Thyroid gland (tissue), 4 donors: ENCODE measurements around the gene LCN6. TPM values are rescaled to one million over a fixed set of nuclear protein-coding genes. Genes with fewer than 3 reads are reported as not detected.
"Not testable (repeated sequence)": the region's sequence is repeated elsewhere in the genome, so short reads cannot be mapped to it uniquely, and the experiment has no call there.

ENCODE experiments used
- DNase-seq, 2 donors: peaks; one replicate each; pipeline ENCODE4 v3.0.0-alpha.2; 2019
- H3K27ac ChIP-seq, 3 donors: fragments of 200-600 bp; sonication (generic); 1 replicate in 2 of 3; 2 replicates in 1 of 3; pipeline ENCODE4 v1.5.1; 2016 to 2019; ENCODE audit warnings: mild to moderate bottlenecking in 1 of 3, moderate library complexity in 1 of 3
- H3K27me3 ChIP-seq: fragments of 200-600 bp; sonication (generic); one replicate; pipeline ENCODE4 v1.5.1; 2019
- H3K36me3 ChIP-seq, 2 donors: fragments of 200-600 bp; sonication (generic); one replicate each; pipeline ENCODE4 v1.5.1; 2016 to 2019
- H3K4me1 ChIP-seq, 2 donors: fragments of 200-600 bp; sonication (generic); one replicate each; pipeline ENCODE4 v1.5.1; 2017 to 2019
- H3K4me3 ChIP-seq, 3 donors: fragments of 200-600 bp; sonication (generic); replicated peaks in 1 of 3; 1 replicate in 2 of 3; 2 replicates in 1 of 3; pipeline ENCODE4 v1.5.1; 2016; ENCODE audit warnings: mild to moderate bottlenecking in 1 of 3
- H3K9me3 ChIP-seq: fragments of 200-600 bp; sonication (generic); one replicate; pipeline ENCODE4 v1.5.1; 2017
- POLR2A ChIP-seq, 2 donors: fragments of 450-650 bp; IDR thresholded peaks; one replicate each; pipeline ENCODE4 v1.6.1; 2017; ENCODE audit warnings: antibody characterized with exemption in 2 of 2, mild to moderate bottlenecking in 2 of 2, moderate library complexity in 1 of 2
- WGBS, 2 donors: methylation state at CpG; one replicate each; pipeline ENCODE4 v1.1.5; 2017; 5-methylcytosine and 5-hydroxymethylcytosine counted together
- intact Hi-C: fragments of 100-400 bp; cut with DNase I; formaldehyde crosslinking; loops from one replicate; pipeline ENCODE4 v1.15.1; 2023
- total RNA-seq, 4 donors: library from RNA; depleted of rRNA; stranded (reverse); fragments of >200 nt; gene quantifications; one replicate each; pipeline ENCODE4 v1.2.3, GENCODE V29; 2016
- TF ChIP-seq, protein P1 (sequence below), 6 experiments: fragments of 200-600 bp in 3 of 6; fragments of 450-650 bp in 3 of 6; sonication (generic) in 3 of 6; IDR thresholded peaks; one replicate each; pipeline ENCODE4 v1.5.1; 2016 to 2019; ENCODE audit warnings: antibody characterized with exemption in 6 of 6, mild to moderate bottlenecking in 2 of 6, inconsistent platforms in 1 of 6, moderate library complexity in 1 of 6

The LCN6 gene
- total RNA-seq, 4 donors from 2014 or later = 1.4 to 10.0 (median 4.5) TPM

- DNase-seq = no peak
- Histone ChIP-seq H3K27ac (no peak overlapping the region), H3K9me3 (no peaks in the 10 kb centered on the region), H3K4me3 (no peak overlapping the region), H3K36me3 (no peaks in the 10 kb centered on the region), H3K4me1 (peaks cover 12 to 26% of the 10 kb centered on the region in 2 donors), H3K27me3 (no peaks in the 10 kb centered on the region)
- intact Hi-C loops = no loop called here
- no peak for TF ChIP-seq POLR2A (IDR thresholded peaks at IDR 0.05)
- TF ChIP-seq, protein P1, sequence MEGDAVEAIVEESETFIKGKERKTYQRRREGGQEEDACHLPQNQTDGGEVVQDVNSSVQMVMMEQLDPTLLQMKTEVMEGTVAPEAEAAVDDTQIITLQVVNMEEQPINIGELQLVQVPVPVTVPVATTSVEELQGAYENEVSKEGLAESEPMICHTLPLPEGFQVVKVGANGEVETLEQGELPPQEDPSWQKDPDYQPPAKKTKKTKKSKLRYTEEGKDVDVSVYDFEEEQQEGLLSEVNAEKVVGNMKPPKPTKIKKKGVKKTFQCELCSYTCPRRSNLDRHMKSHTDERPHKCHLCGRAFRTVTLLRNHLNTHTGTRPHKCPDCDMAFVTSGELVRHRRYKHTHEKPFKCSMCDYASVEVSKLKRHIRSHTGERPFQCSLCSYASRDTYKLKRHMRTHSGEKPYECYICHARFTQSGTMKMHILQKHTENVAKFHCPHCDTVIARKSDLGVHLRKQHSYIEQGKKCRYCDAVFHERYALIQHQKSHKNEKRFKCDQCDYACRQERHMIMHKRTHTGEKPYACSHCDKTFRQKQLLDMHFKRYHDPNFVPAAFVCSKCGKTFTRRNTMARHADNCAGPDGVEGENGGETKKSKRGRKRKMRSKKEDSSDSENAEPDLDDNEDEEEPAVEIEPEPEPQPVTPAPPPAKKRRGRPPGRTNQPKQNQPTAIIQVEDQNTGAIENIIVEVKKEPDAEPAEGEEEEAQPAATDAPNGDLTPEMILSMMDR (IDR thresholded peaks at IDR 0.05) = no peak
- 92 to 94% methylated on average over 16 to 24 of the region's 24 CpGs for WGBS, 2 donors
Measured at GRCh38 chr9:136709454-136710109, 38.7 kb downstream of the LCN6 start.

- no peak for TF ChIP-seq POLR2A (IDR thresholded peaks at IDR 0.05)
- TF ChIP-seq, protein P1 (IDR thresholded peaks at IDR 0.05) = no peak
- no peaks in the 10 kb centered on the region for H3K36me3 ChIP-seq
- H3K4me3 ChIP-seq = no peak overlapping the region
- no peaks in the 10 kb centered on the region for H3K27me3 ChIP-seq
- H3K9me3 ChIP-seq = no peaks in the 10 kb centered on the region
- 82 to 85% methylated on average over 19 to 22 of the region's 22 CpGs for WGBS, 2 donors
- intact Hi-C loops = no loop called here
- H3K27ac ChIP-seq = no peak overlapping the region
- H3K4me1 ChIP-seq = peaks cover 5 to 10% of the 10 kb centered on the region in 2 donors
- no peak for DNase-seq
Measured at GRCh38 chr9:136707849-136708517, 40.3 kb downstream of the LCN6 start.

DNA sequence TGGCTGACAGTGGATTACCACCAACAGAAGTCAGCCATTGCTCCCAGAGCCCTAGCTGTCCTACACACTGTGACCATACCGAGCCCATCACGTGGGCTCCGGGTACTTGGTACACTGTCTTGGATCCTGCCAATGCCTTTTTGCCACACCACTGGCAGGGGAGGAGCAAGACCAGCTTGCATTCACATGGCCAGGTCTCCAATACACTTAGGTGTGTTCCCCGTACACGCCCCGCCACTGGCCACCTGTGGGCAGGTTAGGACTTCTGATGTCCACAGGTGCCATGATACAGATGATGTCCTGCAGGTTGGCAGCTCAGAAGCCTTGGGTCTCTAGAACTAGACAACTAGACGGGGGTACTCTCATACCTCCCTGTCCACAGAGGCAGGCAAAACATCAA lies 41.3 kb downstream of the LCN6 start:
- peaks cover 4 to 5% of the 10 kb centered on the region in 2 donors for H3K4me1 ChIP-seq
- H3K27ac ChIP-seq = no peak overlapping the region
- 93 to 95% methylated on average over 3 to 7 of the region's 7 CpGs for WGBS, 2 donors
- H3K36me3 ChIP-seq = no peaks in the 10 kb centered on the region
- TF ChIP-seq, protein P1 (IDR thresholded peaks at IDR 0.05) = no peak
- no peak for TF ChIP-seq POLR2A (IDR thresholded peaks at IDR 0.05)
- no peak overlapping the region for H3K4me3 ChIP-seq
- H3K27me3 ChIP-seq = no peaks in the 10 kb centered on the region
- intact Hi-C loops = no loop called here
- no peaks in the 10 kb centered on the region for H3K9me3 ChIP-seq
- no peak for DNase-seq

GRCh38 chr9:136705564-136705963 lies 42.8 kb downstream of the LCN6 start:
- Histone ChIP-seq H3K27me3 (no peaks in the 10 kb centered on the region), H3K4me3 (no peak overlapping the region), H3K36me3 (no peaks in the 10 kb centered on the region), H3K9me3 (no peaks in the 10 kb centered on the region), H3K27ac (no peak overlapping the region), H3K4me1 (peaks cover 0 to 7% of the 10 kb centered on the region in 2 donors)
- intact Hi-C loops = no loop called here
- DNase-seq = no peak
- WGBS, 2 donors = 76 to 84% methylated on average over 7 of the region's 7 CpGs
- no peak for TF ChIP-seq POLR2A (IDR thresholded peaks at IDR 0.05)
- TF ChIP-seq, protein P1 (IDR thresholded peaks at IDR 0.05) = no peak

DNA sequence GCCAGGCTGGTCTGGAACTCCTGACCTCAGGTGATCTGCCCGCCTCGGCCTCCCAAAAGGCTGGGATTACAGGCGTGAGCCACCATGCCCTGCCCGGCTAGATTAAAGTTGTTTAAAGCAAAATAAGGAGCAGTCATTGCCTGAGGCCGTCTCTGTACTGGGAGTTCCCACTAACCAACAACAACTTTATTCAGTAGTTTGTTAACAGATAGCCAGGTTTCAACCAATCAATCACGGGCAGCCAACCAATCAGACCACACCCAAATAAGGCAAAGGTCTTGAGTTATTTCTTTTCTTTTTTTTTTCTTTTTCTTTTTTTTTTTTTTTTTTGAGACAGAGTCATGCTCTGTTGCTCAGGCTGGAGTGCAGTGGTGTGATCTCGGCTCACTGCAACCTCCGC lies 43.6 kb downstream of the LCN6 start:
- H3K9me3 ChIP-seq, H3K36me3 ChIP-seq, intact Hi-C loops, H3K4me3 ChIP-seq, H3K27me3 ChIP-seq, H3K4me1 ChIP-seq, H3K27ac ChIP-seq, DNase-seq: not testable (repeated sequence)
- 95 to 96% methylated on average over 8 of the region's 8 CpGs for WGBS, 2 donors
